GM19025 (cell line): Measurements from ENCODE around the gene FMNL2.

ENCODE experiments used
- ATAC-seq: cut with Tn5 transposase; IDR thresholded peaks from one replicate; pipeline ENCODE4 v1.9.1; 2021; ENCODE audit warnings: mild to moderate bottlenecking, low read depth, moderate library complexity; ENCODE audit not compliant: unreplicated experiment

FMNL2 gene

DNA sequence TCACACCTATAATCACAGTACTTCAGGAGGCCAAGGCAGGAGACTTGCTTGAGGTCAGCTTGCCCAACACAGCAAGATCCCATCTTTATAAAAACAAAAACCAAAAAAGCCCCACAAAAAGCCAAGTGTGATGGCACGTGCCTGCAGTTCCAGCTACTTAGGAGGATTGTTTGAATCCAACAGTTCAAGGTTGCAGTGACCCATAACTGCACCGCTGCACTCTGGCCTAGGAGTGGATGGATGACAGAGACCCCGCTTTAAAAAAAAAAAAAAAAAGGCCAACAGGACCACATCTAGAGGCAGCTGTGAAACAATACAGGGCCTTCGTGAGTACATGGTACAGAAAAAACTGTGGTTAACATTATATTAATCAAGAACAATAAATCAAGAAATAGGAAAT is 326.1 kb downstream of the FMNL2 start:
- no peak for ATAC-seq

DNA sequence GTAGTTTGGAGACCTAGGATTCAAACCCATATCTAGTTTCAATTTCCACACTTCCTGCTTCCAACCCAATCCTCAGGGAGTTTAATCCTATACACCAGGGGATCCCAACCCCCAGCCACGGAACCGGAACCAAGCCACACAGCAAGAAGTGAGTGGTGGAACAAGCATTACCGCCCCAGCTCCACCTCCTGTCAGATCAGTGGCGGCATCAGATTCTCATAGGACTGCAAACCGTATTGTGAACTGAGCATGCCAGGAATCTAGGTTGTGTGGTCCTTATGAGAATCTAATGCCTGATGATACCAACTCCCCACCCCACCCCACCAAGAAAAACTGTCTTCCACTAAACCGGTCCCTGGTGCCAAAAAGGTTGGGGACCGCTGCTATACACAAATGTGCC is 329.8 kb downstream of the FMNL2 start:
- ATAC-seq, result no peak

DNA sequence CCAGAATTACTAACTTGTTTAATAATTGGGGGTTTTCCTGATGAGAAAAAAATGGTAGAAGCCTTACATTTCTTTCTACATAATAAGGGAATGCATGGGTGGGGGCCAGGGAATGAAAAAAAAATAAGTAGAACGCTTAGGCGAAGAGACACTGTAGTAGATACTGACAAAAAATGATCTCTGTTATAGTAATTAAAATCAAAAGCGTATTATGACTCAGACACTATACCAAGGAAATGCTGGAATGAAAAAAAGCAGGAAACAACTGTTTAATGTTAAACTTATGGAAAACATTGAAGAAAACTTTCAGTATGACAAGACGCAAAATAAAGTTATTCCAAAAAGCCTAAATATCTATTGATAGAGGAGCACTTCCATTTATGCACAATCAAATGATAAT is 339.4 kb downstream of the FMNL2 start:
- ATAC-seq, result no peak

DNA sequence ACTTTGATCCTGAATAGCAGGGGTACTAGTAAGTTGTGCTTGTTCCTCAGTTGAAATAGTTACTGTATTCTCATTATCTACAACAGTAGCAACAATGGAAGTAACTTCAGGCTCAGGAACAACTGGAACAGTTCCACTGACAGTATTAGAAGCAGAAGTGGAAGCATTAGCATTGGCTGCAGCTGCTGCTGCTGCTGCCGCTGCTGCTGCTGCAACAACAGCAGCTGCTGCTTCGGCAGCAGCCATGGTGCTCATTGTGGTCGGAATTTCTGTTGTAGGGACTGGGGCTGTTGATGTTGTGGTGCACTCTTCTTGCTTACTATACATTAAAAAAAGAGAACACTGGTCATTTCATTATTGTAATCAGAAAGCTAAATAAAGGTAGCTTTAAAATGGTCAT is 341.5 kb downstream of the FMNL2 start:
- ATAC-seq, result no peak

DNA sequence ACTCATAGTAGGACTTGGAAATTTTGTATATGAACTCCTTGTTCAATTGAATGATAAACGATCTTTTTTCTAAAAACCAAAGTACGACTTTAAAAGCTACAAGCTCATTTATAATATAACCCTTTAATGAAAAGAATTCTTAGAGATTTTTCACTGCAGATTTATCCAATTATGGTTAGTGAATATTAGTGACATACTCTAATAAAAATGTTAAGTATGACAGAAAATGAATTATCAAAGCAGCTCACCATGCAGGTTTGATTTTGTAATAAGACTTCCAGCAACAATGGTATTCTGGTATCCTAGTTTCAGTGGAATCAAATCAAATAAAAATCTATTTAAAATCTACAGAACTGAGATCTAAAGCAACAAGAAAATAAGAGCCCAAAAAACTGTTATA is 343.8 kb downstream of the FMNL2 start:
- ATAC-seq, result no peak

DNA sequence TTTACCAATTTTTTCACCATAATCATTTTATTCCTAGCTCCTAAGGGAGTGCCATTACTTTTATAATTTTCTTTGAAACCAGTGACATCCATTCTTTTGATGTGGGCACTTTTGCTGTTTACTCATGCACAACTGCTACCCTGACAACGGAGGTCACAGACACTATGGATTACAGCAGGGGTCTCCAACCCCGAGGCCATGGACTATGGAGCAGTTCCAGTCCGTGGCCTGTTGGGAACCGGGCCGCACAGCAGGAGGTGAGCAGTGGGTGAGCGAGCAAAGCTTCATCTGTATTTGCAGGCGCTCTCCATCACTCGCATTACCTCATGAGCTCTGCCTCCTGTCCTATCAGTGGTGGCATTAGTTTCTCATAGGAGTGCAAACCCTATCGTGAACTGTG is 347.7 kb downstream of the FMNL2 start:
- ATAC-seq, result no peak

DNA sequence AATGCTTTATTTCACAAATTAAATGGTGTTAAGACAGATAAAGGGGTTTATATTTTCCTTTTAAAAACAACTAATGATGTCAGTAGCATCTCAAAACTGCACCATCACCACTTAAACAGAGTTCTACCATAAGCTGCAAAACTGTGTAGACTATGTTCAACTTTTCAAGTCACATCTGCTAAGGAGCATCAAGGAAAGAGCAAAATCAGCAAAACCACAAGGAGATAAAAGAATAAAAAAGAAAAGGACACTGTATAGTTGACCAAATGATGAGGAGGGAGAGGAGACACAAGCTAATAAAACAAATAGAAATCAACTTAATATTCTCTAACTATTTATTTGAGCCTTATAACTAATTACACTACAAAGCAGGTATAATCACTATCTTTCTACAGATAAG is 348.4 kb downstream of the FMNL2 start:
- ATAC-seq, result no peak

DNA sequence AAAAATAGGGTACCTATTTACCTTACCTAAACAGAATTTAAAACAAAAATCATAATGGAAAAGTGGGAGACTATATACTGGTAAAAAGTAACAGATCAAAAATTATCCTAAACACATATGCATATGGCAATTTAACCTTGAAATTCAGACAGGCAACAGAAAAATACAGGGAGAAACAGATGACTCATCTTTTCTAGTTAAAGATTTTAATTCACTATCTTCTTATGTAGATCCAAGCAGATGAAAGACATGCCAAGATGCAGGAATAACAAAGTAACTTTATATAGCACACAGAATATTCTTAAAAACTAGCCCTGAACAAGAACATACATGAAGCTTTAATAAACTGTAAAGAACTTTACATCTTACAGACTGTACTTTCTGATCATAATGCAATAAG is 351.3 kb downstream of the FMNL2 start:
- no peak for ATAC-seq

DNA sequence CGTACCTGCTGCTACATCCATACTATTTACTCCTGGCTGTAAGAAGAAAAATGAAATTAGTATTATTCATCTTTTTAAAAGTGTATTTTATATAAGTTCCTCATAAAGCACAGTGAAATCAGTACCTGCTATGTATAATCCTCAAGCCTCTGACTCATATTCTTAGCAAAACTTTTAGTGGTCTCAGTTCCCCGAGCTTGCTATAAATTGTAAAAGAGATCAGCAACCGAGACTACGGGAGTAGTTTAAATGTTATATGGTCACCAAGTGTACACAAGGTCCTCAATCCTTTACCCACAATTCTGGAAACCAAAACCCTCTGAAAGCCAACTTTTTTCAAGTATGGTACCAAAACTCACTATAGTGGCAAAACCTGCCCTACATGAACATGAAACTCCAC is 358.1 kb downstream of the FMNL2 start:
- ATAC-seq, result peak; percentile 72

DNA sequence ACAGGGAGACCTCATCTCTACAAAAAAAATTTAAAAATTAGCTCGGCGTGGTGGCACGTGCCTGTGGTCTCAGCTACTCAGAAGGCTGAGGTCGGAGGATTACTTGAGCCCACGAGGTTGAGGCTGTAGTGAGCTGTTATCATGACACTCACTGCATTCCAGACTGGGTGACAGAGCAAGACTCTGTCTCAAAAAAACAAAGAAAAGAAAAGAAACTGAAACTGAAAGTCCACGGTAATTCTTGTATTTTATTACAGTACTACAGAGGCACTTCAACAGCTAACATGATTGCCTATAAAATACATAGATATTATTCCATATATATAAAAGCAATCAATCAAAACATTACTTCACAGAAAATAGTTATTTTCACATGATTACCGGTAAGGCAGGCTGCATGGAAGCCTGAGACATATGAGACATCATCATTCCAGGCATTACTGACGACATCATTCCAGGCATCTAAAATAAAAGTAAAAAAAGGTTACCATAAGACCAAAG is 359.2 kb downstream of the FMNL2 start:
- peak; percentile 37 for ATAC-seq

DNA sequence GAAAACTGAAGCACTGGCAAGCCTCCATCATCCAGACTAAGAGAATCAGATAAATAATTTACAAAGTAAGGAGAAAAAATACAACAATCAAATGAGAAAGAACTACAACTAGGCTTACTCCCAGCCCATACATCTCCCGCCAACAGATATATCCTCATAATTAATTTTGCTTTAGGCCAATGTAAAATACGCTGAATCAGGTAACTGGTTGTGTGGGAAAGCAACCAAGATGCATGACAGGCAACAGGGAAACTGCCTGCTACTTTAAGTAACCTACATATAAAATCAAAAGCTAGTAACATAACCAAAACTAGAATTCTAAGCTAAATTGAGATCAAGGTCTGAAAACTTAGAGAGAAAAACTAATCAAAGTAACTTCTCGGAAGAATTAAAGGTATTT is 360.8 kb downstream of the FMNL2 start:
- ATAC-seq, result no peak

DNA sequence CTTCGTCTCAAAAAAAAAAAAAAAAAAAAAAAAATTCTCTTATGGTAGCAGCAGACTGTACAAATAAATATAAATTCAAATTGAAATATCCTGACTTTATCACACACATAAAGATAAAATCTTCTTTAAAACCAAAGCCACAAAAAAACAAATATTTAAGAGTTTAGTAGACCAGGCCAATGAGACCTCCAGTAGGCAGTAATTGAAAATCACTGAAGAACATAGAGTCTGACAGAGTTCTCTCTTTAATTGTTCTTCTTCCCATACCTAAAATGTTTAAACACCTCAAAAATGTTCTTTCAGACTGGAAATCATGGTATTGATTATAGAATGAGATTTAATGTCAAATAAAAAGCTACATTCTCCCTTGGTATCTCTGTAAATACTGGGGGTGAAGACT is 361.5 kb downstream of the FMNL2 start:
- no peak for ATAC-seq
